ENCODE data around the gene C19orf47.
"Not testable (repeated sequence)": the region's sequence is repeated elsewhere in the genome, so short reads cannot be mapped to it uniquely, and the experiment has no call there.

C19orf47 gene

GRCh38 chr19:40348961-40349507 lies 837 bp upstream of the C19orf47 start:
- DNase-seq (ENCODE audit: low read depth, low spot score) = no peak

- DNase-seq (ENCODE audit: low read depth, low spot score) = no peak
These were observed 3.8 kb downstream of the C19orf47 start for GRCh38 chr19:40344422-40344821.

DNA sequence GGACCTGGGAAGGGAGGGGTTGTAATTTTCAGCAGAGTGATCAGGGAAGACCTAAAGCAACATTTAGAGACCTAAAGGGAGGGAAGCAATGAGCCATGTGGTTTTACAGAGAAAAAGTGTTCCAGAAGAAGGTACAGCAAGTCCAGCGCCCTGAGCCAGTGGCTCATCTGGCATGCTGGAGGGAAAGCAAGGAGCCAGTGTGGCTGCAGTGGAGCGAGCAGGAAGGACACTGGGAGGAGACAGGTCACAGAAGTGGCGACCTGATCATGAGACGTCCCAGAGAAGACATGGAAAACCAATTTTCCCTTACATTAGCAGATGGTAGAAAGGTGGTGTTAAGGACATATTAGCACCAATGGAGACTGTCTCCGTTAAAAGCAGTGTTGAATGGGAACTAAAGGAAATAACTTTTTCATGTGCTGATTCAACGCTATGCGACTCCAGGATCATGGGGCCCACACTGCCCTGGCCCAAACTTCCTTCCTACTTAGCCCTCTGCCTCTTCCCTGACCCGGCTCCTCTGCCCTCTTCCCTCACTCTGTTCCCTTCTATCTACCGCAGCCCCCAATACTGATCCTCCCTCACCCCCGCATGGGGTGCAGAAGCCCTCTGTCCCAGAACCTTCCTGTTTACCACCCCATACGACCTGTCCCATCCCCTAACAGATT lies 5.4 kb downstream of the C19orf47 start:
- DNase-seq (ENCODE audit: low read depth, low spot score) = no peak

- DNase-seq (ENCODE audit: low read depth, low spot score) = no peak
These were observed 6.4 kb downstream of the C19orf47 start for GRCh38 chr19:40341601-40342482.

GRCh38 chr19:40339018-40339728 lies 9.0 kb downstream of the C19orf47 start:
- no peak for DNase-seq (ENCODE audit: low read depth, low spot score)

GRCh38 chr19:40337594-40337993 lies 10.6 kb downstream of the C19orf47 start:
- no peak for DNase-seq (ENCODE audit: low read depth, low spot score)

GRCh38 chr19:40337107-40337506 lies 11.1 kb downstream of the C19orf47 start:
- DNase-seq (ENCODE audit: low read depth, low spot score) = no peak

GRCh38 chr19:40336601-40336900 lies 11.6 kb downstream of the C19orf47 start:
- no peak for DNase-seq (ENCODE audit: low read depth, low spot score)

DNA sequence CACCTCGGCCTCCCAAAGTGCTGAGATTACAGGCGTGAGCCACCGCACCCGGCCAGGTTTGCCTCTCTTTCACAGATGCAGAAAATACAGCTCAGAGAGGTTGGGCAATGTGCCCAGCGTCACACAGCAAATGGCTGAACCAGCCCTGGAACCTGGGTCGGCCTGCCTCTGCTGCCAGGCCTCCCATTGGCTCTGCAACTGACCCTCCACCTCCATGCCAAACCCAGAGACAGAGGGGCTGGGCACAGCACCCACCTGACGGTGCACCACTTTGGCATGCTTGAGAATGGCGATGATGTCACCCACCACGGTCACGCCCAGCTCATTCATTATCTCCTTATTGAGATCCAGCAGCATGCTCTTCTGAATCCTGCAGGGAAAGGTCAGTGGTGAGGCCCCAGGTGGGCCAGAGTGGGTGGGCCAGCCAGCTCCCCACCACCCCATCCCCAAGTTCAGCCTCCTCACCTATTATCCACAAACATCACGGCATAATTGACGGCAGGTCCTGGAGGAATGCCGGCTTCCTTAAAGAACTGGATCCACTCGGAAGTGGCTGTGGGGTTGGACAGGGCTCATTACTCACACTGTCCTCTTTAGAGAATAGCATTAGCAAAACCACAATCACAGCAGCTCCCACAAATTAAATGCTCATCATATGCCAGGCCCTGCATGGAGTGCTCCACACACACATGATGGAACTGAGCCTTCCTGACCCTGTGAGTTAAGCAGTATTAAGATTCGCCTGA lies 12.2 kb downstream of the C19orf47 start:
- no peak for DNase-seq (ENCODE audit: low read depth, low spot score)

- no peak for DNase-seq (ENCODE audit: low read depth, low spot score)
These were observed 13.1 kb downstream of the C19orf47 start for GRCh38 chr19:40335101-40335500.

- DNase-seq (ENCODE audit: low read depth, low spot score) = not testable (repeated sequence)
These were observed 15.1 kb downstream of the C19orf47 start for GRCh38 chr19:40333083-40333482.

- DNase-seq (ENCODE audit: low read depth, low spot score) = no peak
These were observed 15.5 kb downstream of the C19orf47 start for GRCh38 chr19:40332669-40333068.

DNA sequence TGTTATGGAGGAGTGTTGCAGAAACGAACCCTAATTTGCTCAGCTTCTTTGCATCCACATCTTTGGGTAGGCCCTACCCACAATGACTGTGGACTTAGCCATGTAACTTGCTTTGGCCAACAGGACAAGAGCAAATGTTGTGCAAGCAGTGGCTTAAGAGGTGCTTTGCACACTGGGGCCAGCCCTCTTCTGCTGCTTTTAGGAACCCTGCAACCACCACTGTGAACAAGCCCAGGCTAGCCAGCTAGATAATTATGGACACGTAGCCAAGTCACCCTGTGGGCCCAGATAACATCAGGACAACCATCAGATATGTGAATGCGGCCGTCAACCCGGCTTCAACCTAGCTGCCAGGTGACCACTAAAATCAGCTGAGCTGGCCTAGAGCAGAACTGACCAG lies 17.1 kb downstream of the C19orf47 start:
- DNase-seq (ENCODE audit: low read depth, low spot score) = no peak

GRCh38 chr19:40326201-40326600 lies 22.0 kb downstream of the C19orf47 start:
- DNase-seq (ENCODE audit: low read depth, low spot score) = no peak

- no peak for DNase-seq (ENCODE audit: low read depth, low spot score)
These were observed 24.5 kb downstream of the C19orf47 start for GRCh38 chr19:40323705-40324104.

DNA sequence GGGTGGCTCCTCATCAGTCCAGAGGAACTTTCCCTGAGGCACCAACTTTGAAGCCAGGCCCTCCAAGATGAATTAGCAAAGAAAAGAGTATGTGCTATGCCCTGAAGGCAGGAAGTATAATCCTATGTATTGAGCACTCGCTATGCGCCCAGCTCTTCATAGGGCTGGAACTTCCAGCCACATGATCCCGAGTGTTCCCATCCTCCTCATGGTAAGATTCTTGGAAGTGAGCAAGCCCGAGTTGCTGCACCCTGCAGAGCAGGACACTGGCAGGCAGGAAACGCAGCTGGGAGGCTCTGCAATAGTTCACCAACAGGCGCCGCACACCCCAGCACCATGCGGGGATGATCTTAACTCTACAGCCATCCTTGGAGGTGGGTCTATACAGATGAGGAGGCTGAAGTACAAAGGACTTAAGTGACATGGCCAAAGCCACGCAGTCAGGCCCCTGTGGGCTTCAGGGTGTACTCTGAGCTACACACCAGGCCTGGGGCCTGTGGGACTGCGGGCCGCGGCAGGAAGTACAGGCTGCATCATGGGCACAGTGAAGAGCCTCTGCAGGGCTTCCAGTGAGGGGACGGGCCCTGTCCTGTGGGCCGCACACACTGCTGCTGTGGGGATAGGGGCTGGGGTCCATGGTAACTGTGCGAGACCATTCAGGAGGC lies 25.1 kb downstream of the C19orf47 start:
- DNase-seq (ENCODE audit: low read depth, low spot score) = no peak

GRCh38 chr19:40322271-40322610 lies 26.0 kb downstream of the C19orf47 start:
- DNase-seq (ENCODE audit: low read depth, low spot score) = no peak

GRCh38 chr19:40321566-40322270 lies 26.5 kb downstream of the C19orf47 start:
- no peak for DNase-seq (ENCODE audit: low read depth, low spot score)

DNA sequence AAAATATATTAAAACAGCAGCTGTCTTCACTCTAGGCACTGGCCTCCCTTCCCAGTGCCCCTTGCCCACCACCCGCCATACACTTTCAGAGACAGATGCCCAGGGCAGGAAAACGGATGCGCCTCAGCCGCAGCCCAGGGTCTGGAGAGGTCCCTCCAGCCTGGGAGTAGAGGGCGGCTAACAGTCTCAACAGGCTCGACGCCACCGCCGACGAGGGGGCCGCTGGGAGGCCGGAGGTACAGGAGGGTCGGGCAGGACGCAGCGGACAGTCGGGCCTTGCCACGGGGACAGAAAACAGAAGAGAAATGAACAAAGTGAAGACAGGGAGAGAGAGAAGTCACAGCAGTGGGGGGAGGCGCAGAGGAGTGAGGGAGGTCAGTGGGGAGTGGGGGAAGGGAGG lies 27.1 kb downstream of the C19orf47 start:
- DNase-seq (ENCODE audit: low read depth, low spot score) = no peak

DNA sequence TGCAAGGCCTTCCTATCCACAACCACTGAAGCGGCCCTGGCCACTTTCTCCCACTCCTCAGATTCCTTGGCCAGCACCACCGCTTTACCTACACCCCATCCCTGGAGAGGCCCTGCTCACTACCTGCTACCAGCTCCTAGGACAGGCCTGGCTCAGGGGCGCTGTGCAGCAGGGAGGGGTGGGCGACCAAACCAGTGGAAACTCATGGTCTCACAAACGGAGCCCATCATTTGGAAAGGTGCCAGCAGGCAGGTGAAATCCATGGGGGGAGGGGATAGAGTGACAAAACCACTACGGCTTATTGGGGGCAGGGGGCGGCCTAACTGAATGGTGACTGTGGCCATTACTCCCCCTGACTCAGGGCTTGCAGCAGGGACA lies 27.6 kb downstream of the C19orf47 start:
- DNase-seq (ENCODE audit: low read depth, low spot score) = no peak

DNA sequence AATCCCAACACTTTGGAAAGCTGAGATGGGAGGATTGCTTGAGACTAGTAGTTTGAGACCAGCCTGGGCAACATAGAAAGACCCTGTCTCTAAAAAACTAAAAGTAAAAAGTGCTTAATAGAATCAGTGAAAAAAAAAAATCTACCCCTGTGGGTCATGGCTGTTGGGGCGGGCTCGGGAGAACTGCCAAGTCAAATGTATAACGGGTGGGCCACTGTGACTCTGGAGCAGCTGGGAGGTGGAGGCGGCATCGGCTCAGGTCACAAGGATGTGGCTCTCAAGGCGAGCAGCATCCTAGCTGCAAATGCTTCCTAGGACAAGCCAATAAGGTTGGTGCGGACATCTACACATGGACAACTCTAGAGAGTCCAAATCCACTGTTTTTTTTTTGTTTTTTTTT lies 30.9 kb downstream of the C19orf47 start:
- no peak for DNase-seq (ENCODE audit: low read depth, low spot score)

All from activated CD4-positive, CD25-positive, alpha-beta regulatory T cell treated with anti-CD3 and anti-CD28 coated beads, Interleukin-2, amount 50 U/mL, for 16 hours (primary cell).